GM19467 (cell line): ENCODE measurements around the gene SMARCC1.

Experiments used
- ATAC-seq: cut with Tn5 transposase; IDR thresholded peaks from one replicate; pipeline ENCODE4 v1.9.1; 2021; ENCODE audit warnings: mild to moderate bottlenecking, moderate library complexity; ENCODE audit not compliant: unreplicated experiment

Gene SMARCC1

GRCh38 chr3:47565734-47566550, 215.8 kb downstream of the SMARCC1 start:
- no peak for ATAC-seq

- ATAC-seq, result no peak
Observed at GRCh38 chr3:47556351-47556750, 225.3 kb downstream of the SMARCC1 start.

GRCh38 chr3:47554335-47554734, 227.4 kb downstream of the SMARCC1 start:
- ATAC-seq, result no peak

- ATAC-seq, result no peak
Observed at GRCh38 chr3:47553407-47553806, 228.3 kb downstream of the SMARCC1 start.

GRCh38 chr3:47542471-47543173, 239.1 kb downstream of the SMARCC1 start:
- no peak for ATAC-seq

- ATAC-seq, result no peak
Observed at GRCh38 chr3:47541583-47542108, 240.0 kb downstream of the SMARCC1 start.

GRCh38 chr3:47540281-47540680, 241.4 kb downstream of the SMARCC1 start:
- no peak for ATAC-seq

- no peak for ATAC-seq
Observed at GRCh38 chr3:47536967-47537366, 244.7 kb downstream of the SMARCC1 start.

GRCh38 chr3:47536221-47536891, 245.3 kb downstream of the SMARCC1 start:
- ATAC-seq, result no peak
